Osteoblast (primary cell): Measurements from ENCODE around the gene CXCR6. TPM values are rescaled to one million over a fixed set of nuclear protein-coding genes. Genes with fewer than 3 reads are reported as not detected.

Experiments
- DNase-seq: peaks from one replicate; pipeline ENCODE4 v3.0.0; 2011; ENCODE audit warnings: low spot score, mixed read lengths; ENCODE audit not compliant: insufficient read length; ENCODE audit errors: missing footprints
- H2AFZ ChIP-seq: 2 replicates; pipeline ENCODE4 v1.6.0; 2011; ENCODE audit warnings: mild to moderate bottlenecking, low read length
- H3K27ac ChIP-seq: 2 replicates; pipeline ENCODE4 v1.5.1; 2011; ENCODE audit warnings: mild to moderate bottlenecking, low read depth, low read length, moderate library complexity
- H3K27me3 ChIP-seq: 2 replicates; pipeline ENCODE4 v1.6.0; 2012; ENCODE audit warnings: mild to moderate bottlenecking, control low read depth, inconsistent platforms, low read length, moderate library complexity; ENCODE audit not compliant: insufficient read depth
- H3K36me3 ChIP-seq: 2 replicates; pipeline ENCODE4 v1.5.1; 2011; ENCODE audit warnings: mild to moderate bottlenecking, low read length, control low read depth, moderate library complexity; ENCODE audit not compliant: insufficient read depth
- H3K4me1 ChIP-seq: 2 replicates; pipeline ENCODE4 v1.5.1; 2011; ENCODE audit warnings: mild to moderate bottlenecking, low read length, control low read depth, moderate library complexity; ENCODE audit not compliant: insufficient read depth
- H3K4me2 ChIP-seq: 2 replicates; pipeline ENCODE4 v1.6.0; 2011; ENCODE audit warnings: mild to moderate bottlenecking, low read length; ENCODE audit not compliant: insufficient read depth
- H3K4me3 ChIP-seq: fragments of 200-600 bp; sonication (generic); 3 replicates; pipeline ENCODE4 v1.5.1; 2012; ENCODE audit warnings: mild to moderate bottlenecking, low read length, inconsistent platforms; ENCODE audit not compliant: insufficient read depth
- H3K79me2 ChIP-seq: 2 replicates; pipeline ENCODE4 v1.6.0; 2012; ENCODE audit warnings: mild to moderate bottlenecking, low read length, control low read depth, inconsistent platforms; ENCODE audit not compliant: insufficient read depth
- H3K9me3 ChIP-seq: 2 replicates; pipeline ENCODE4 v1.5.1; 2011; ENCODE audit warnings: low read depth, low read length, control low read depth
- H4K20me1 ChIP-seq: 2 replicates; pipeline ENCODE4 v1.6.0; 2012; ENCODE audit warnings: mild to moderate bottlenecking, low read length, control low read depth; ENCODE audit not compliant: insufficient read depth
- CTCF ChIP-seq: IDR thresholded peaks from 2 replicates; pipeline ENCODE4 v1.5.1; 2011; ENCODE audit warnings: mild to moderate bottlenecking, low read depth, low read length, moderate library complexity; ENCODE audit errors: extremely low read depth
- total RNA-seq: library from RNA; depleted of rRNA; stranded (reverse); fragments of >200 nt; gene quantifications from 2 replicates; pipeline ENCODE4 v1.2.3, GENCODE V29; 2012

CXCR6 gene
- total RNA-seq, 1 donor: not detected

- peaks cover 8% of the 10 kb centered on the region for H3K4me1 ChIP-seq
- no peak for TF ChIP-seq CTCF
- H3K79me2 ChIP-seq: no peaks in the 10 kb centered on the region
- H3K27me3 ChIP-seq: no peaks in the 10 kb centered on the region
- no peak overlapping the region for H2AFZ ChIP-seq
- no peak for DNase-seq
- peaks cover 6% of the 10 kb centered on the region for H4K20me1 ChIP-seq
- H3K9me3 ChIP-seq: no peaks in the 10 kb centered on the region
- H3K27ac ChIP-seq: no peak overlapping the region
- H3K4me2 ChIP-seq: no peak overlapping the region
- H3K4me3 ChIP-seq: no peak overlapping the region
- H3K36me3 ChIP-seq: peaks cover 63% of the 10 kb centered on the region
Measured at GRCh38 chr3:45965653-45966052, 22.4 kb downstream of the CXCR6 start.

- Histone ChIP-seq H3K79me2 (no peaks in the 10 kb centered on the region), H2AFZ (no peak overlapping the region), H3K4me1 (peaks cover 8% of the 10 kb centered on the region), H3K4me3 (no peak overlapping the region), H3K36me3 (peaks cover 58% of the 10 kb centered on the region), H3K9me3 (no peaks in the 10 kb centered on the region), H4K20me1 (peaks cover 6% of the 10 kb centered on the region), H3K27ac (no peak overlapping the region), H3K27me3 (no peaks in the 10 kb centered on the region), H3K4me2 (no peak overlapping the region)
- TF ChIP-seq CTCF: no peak
- no peak for DNase-seq
Measured at GRCh38 chr3:45966371-45966791, 23.1 kb downstream of the CXCR6 start.

GRCh38 chr3:45966950-45967640 is 23.8 kb downstream of the CXCR6 start:
- Histone ChIP-seq H3K36me3 (peaks cover 57% of the 10 kb centered on the region), H4K20me1 (peaks cover 6% of the 10 kb centered on the region), H3K4me1 (peaks cover 11% of the 10 kb centered on the region), H3K27ac (no peak overlapping the region), H2AFZ (no peak overlapping the region), H3K79me2 (no peaks in the 10 kb centered on the region), H3K4me3 (no peak overlapping the region), H3K4me2 (no peak overlapping the region), H3K9me3 (no peaks in the 10 kb centered on the region), H3K27me3 (no peaks in the 10 kb centered on the region)
- TF ChIP-seq CTCF: no peak
- no peak for DNase-seq

- no peak for DNase-seq
- Histone ChIP-seq H3K79me2 (no peaks in the 10 kb centered on the region), H3K4me1 (peaks cover 18% of the 10 kb centered on the region), H3K27ac (no peak overlapping the region), H3K4me3 (no peak overlapping the region), H3K9me3 (no peaks in the 10 kb centered on the region), H3K36me3 (peaks cover 57% of the 10 kb centered on the region), H3K4me2 (no peak overlapping the region), H2AFZ (no peak overlapping the region), H3K27me3 (no peaks in the 10 kb centered on the region), H4K20me1 (peaks cover 6% of the 10 kb centered on the region)
- no peak for TF ChIP-seq CTCF
Measured at GRCh38 chr3:45967724-45968123, 24.5 kb downstream of the CXCR6 start.
